ENCODE data around the gene IL17A. TPM values are rescaled to one million over a fixed set of nuclear protein-coding genes. Genes with fewer than 3 reads are reported as not detected.

IL17A gene
- total and polyA plus RNA-seq, 2 donors (not counting 1 experiment from before 2014, with no cell fraction given): not detected

DNA sequence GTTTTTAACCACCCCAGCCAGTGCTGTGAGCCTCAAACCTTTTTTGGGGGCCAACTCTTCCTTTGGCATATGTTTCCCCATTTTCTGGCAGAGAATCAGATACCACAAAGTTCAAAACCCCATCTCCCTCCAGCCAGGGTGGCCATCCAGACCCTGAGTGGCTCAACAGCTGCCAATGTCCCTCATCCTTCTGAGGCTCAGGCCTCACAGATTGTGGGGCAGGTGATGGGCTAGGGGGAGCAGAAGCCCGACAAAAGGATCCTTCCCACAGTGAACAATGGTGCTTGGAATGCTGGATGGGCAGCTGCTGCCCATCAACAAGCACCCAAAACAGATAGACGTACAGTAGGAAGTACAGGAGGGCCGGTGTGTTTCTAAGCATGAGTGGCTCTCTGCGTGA, 42.6 kb upstream of the IL17A start:
- H2AFZ ChIP-seq (ENCODE audit: low read length): no peak overlapping the region
- no peaks in the 10 kb centered on the region for H3K9me3 ChIP-seq (ENCODE audit: control insufficient read depth, insufficient read depth, low read depth, low read length)
- no peak overlapping the region for H3K27ac ChIP-seq (ENCODE audit: insufficient read depth, low read length)
- H3K4me1 ChIP-seq (ENCODE audit: control insufficient read depth, extremely low read depth, insufficient read depth, low read length): no peaks in the 10 kb centered on the region
- no peak overlapping the region for H3K9ac ChIP-seq (ENCODE audit: insufficient read depth, low read length)
- no peaks in the 10 kb centered on the region for H3K36me3 ChIP-seq (ENCODE audit: control insufficient read depth, insufficient read depth, low read length)
- H3K4me2 ChIP-seq (ENCODE audit: extremely low read depth, insufficient read depth, low read length): no peak overlapping the region
- no peaks in the 10 kb centered on the region for H3K79me2 ChIP-seq (ENCODE audit: control insufficient read depth, insufficient read depth, low read length)
- no peak for DNase-seq (ENCODE audit: low read depth in 2 of 2)
- TF ChIP-seq, protein P1, sequence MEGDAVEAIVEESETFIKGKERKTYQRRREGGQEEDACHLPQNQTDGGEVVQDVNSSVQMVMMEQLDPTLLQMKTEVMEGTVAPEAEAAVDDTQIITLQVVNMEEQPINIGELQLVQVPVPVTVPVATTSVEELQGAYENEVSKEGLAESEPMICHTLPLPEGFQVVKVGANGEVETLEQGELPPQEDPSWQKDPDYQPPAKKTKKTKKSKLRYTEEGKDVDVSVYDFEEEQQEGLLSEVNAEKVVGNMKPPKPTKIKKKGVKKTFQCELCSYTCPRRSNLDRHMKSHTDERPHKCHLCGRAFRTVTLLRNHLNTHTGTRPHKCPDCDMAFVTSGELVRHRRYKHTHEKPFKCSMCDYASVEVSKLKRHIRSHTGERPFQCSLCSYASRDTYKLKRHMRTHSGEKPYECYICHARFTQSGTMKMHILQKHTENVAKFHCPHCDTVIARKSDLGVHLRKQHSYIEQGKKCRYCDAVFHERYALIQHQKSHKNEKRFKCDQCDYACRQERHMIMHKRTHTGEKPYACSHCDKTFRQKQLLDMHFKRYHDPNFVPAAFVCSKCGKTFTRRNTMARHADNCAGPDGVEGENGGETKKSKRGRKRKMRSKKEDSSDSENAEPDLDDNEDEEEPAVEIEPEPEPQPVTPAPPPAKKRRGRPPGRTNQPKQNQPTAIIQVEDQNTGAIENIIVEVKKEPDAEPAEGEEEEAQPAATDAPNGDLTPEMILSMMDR (conservative IDR thresholded peaks at IDR 0.05 in 1 of 2, IDR thresholded peaks at IDR 0.05 in 1 of 2; ENCODE audit: low read depth in 1 of 2, low read length in 2 of 2): no peak
- TF ChIP-seq EZH2 (IDR thresholded peaks at IDR 0.05; ENCODE audit: low read length, missing control alignments): no peak
- H3K4me3 ChIP-seq (replicated peaks in 1 of 4; ENCODE audit: control extremely low read depth in 1 of 4, insufficient read depth in 1 of 4, low read depth in 3 of 4, low read length in 4 of 4): no peak overlapping the region
- H3K27me3 ChIP-seq (ENCODE audit: control insufficient read depth, insufficient read depth, low read length): no peaks in the 10 kb centered on the region
- H4K20me1 ChIP-seq (ENCODE audit: control insufficient read depth, extremely low read depth, insufficient read depth, low read length): no peaks in the 10 kb centered on the region

DNA sequence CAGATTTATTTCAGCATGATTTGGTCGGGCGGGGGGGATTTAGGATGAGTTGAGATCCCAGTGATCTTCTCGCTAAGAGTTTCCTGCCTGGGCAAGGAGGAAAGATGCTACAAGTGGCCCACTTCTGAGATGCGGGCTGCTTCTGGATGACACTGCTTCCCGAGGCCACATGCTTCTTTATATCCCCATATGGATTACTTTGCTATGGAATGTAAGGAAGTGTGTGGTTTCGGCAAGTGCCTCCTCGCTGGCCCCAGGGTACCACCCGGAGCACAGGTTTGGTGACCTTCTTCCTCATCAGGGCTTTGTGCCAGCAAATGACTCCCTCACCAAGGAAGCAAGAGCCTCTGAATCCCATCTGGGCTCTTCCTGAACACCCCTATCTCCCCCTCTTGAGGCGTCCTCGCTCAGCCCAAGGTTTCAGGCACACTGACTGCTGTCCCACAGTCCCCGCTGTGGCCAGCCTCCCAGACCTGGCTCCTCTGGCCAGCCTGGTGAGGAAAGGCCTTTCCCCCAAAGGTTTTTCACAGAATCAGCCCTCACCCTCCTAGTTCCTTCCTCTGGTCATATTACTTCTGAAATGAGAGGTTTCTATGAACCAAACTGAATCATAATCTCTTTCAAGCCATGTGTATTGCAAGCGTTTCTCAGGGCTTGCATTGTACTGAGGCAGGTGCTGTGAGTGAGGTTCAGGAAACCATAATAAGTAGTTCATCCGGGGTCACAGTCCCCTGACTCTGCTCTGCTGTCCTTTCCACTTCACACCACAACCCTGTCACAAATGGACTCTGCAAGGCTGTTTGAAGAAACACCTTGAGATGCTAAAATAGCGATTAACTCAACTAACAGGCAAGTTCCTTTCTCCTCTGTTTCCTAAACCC, 41.7 kb upstream of the IL17A start:
- Histone ChIP-seq H2AFZ (ENCODE audit: low read length) (no peak overlapping the region), H3K4me2 (ENCODE audit: extremely low read depth, insufficient read depth, low read length) (no peak overlapping the region), H3K79me2 (ENCODE audit: control insufficient read depth, insufficient read depth, low read length) (no peaks in the 10 kb centered on the region), H3K27ac (ENCODE audit: insufficient read depth, low read length) (no peak overlapping the region), H3K4me3 (replicated peaks in 1 of 4; ENCODE audit: control extremely low read depth in 1 of 4, insufficient read depth in 1 of 4, low read depth in 3 of 4, low read length in 4 of 4) (no peak overlapping the region), H3K27me3 (ENCODE audit: control insufficient read depth, insufficient read depth, low read length) (no peaks in the 10 kb centered on the region), H3K9me3 (ENCODE audit: control insufficient read depth, insufficient read depth, low read depth, low read length) (no peaks in the 10 kb centered on the region), H4K20me1 (ENCODE audit: control insufficient read depth, extremely low read depth, insufficient read depth, low read length) (no peaks in the 10 kb centered on the region), H3K36me3 (ENCODE audit: control insufficient read depth, insufficient read depth, low read length) (no peaks in the 10 kb centered on the region), H3K9ac (ENCODE audit: insufficient read depth, low read length) (no peak overlapping the region), H3K4me1 (ENCODE audit: control insufficient read depth, extremely low read depth, insufficient read depth, low read length) (no peaks in the 10 kb centered on the region)
- no peak for DNase-seq (ENCODE audit: low read depth in 2 of 2)
- TF ChIP-seq, protein P1 (conservative IDR thresholded peaks at IDR 0.05 in 1 of 2, IDR thresholded peaks at IDR 0.05 in 1 of 2; ENCODE audit: low read depth in 1 of 2, low read length in 2 of 2): no peak
- TF ChIP-seq EZH2 (IDR thresholded peaks at IDR 0.05; ENCODE audit: low read length, missing control alignments): no peak

DNA sequence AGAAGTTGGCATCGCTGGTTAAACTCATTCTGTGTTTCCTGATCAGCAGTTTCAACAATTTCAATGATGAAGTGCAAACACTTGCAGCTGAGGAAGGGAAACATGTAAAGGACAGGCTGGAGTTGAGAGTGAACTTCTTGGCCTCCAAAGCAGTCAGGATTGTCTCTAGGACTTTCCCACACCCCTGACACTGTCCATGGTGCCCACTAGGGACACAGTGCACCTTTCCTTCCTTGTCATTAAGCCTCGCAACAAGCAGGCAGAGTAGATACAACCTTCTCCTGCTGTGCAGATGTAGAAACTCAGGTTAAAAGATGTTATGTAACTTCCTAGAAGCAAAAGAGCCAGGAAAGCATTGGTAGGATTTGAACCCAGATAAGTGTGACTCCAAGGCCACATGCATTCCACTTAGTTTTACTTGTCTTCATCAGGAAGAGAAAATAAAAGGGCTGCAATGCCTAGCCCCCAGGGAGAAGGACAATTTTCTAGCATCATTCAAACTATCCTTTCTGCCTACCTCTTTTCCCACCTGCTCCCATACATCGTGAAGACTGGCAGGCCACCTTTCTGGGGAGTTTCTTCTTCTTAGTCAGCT, 39.2 kb upstream of the IL17A start:
- no peaks in the 10 kb centered on the region for H3K9me3 ChIP-seq (ENCODE audit: control insufficient read depth, insufficient read depth, low read depth, low read length)
- H2AFZ ChIP-seq (ENCODE audit: low read length): no peak overlapping the region
- no peak overlapping the region for H3K9ac ChIP-seq (ENCODE audit: insufficient read depth, low read length)
- no peaks in the 10 kb centered on the region for H4K20me1 ChIP-seq (ENCODE audit: control insufficient read depth, extremely low read depth, insufficient read depth, low read length)
- no peak for DNase-seq (ENCODE audit: low read depth in 2 of 2)
- no peak overlapping the region for H3K4me3 ChIP-seq (replicated peaks in 1 of 4; ENCODE audit: control extremely low read depth in 1 of 4, insufficient read depth in 1 of 4, low read depth in 3 of 4, low read length in 4 of 4)
- H3K4me1 ChIP-seq (ENCODE audit: control insufficient read depth, extremely low read depth, insufficient read depth, low read length): no peaks in the 10 kb centered on the region
- TF ChIP-seq, protein P1 (conservative IDR thresholded peaks at IDR 0.05 in 1 of 2, IDR thresholded peaks at IDR 0.05 in 1 of 2; ENCODE audit: low read depth in 1 of 2, low read length in 2 of 2): no peak
- TF ChIP-seq EZH2 (IDR thresholded peaks at IDR 0.05; ENCODE audit: low read length, missing control alignments): no peak
- H3K36me3 ChIP-seq (ENCODE audit: control insufficient read depth, insufficient read depth, low read length): no peaks in the 10 kb centered on the region
- no peaks in the 10 kb centered on the region for H3K27me3 ChIP-seq (ENCODE audit: control insufficient read depth, insufficient read depth, low read length)
- no peaks in the 10 kb centered on the region for H3K79me2 ChIP-seq (ENCODE audit: control insufficient read depth, insufficient read depth, low read length)
- H3K4me2 ChIP-seq (ENCODE audit: extremely low read depth, insufficient read depth, low read length): no peak overlapping the region
- H3K27ac ChIP-seq (ENCODE audit: insufficient read depth, low read length): no peak overlapping the region
